ENCODE measurements around the gene STOML2. TPM values are rescaled to one million over a fixed set of nuclear protein-coding genes. Genes with fewer than 3 reads are reported as not detected.
A peak's percentile ranks its signal among the peaks of the same experiment; 100 is the strongest.
"Not testable (repeated sequence)": the region's sequence is repeated elsewhere in the genome, so short reads cannot be mapped to it uniquely, and the experiment has no call there.

STOML2 gene
- 100 to 1,000 TPM; 162 TPM for total RNA-seq

- DNase-seq: peak; percentile 97
- intact Hi-C loops (cut with micrococcal nuclease): loop anchor here (1.0 kb wide), 3 partner anchors 8 to 24 kb away; partner anchors contain the start of genes ATOSB and FANCG
- Mint-ChIP-seq H3K4me1 (ENCODE audit: low read depth) (peaks cover 30% of the 10 kb centered on the region), H3K9me3 (no peaks in the 10 kb centered on the region), H3K36me3 (peaks cover 35% of the 10 kb centered on the region), H3K4me3 (peak within 1 kb of the TSS; percentile 99), H3K27ac (peak within 1 kb of the TSS; percentile 93), H3K27me3 (no peaks in the 10 kb centered on the region)
- POLR2A ChIA-PET: interaction anchor here (0.6 to 2.7 kb wide), 10 partner anchors 8 to 154 kb away, joined by 3 to 36 read pairs (median 4); partner anchors contain the start of genes FANCG and VCP
- CTCF ChIA-PET: interaction anchor here (0.9 to 3.3 kb wide), 8 partner anchors 7 to 204 kb away, joined by 3 to 15 read pairs (median 10); partner anchors contain the start of genes ATOSB, FANCG and VCP
Observed at GRCh38 chr9:35102769-35103659, at the start of gene STOML2. TSS of gene STOML2 (minus strand) at chr9:35103131. CDS start at chr9:35103094, 37 bp downstream.

- POLR2A ChIA-PET; CTCF ChIA-PET; H3K27ac Mint-ChIP-seq; intact Hi-C loops (cut with micrococcal nuclease); H3K4me3 Mint-ChIP-seq; H3K4me1 Mint-ChIP-seq (ENCODE audit: low read depth); DNase-seq; H3K27me3 Mint-ChIP-seq: not testable (repeated sequence)
- Mint-ChIP-seq H3K9me3 (peaks cover 42% of the 10 kb centered on the region), H3K36me3 (peaks cover 17% of the 10 kb centered on the region)
Observed at GRCh38 chr9:35147941-35148563, 45.1 kb upstream of the STOML2 start.

GRCh38 chr9:35142037-35142436, 39.1 kb upstream of the STOML2 start:
- ChIA-PET CTCF (no interaction called here), POLR2A (interaction anchor here (0.6 kb wide), 1 partner anchor 44 kb away, joined by 5 read pairs; no protein-coding TSS in a partner anchor)
- intact Hi-C loops (cut with micrococcal nuclease): no loop called here
- Mint-ChIP-seq H3K4me3 (no peak overlapping the region), H3K9me3 (peaks cover 28% of the 10 kb centered on the region), H3K4me1 (ENCODE audit: low read depth) (no peaks in the 10 kb centered on the region), H3K27me3 (no peaks in the 10 kb centered on the region), H3K36me3 (peaks cover 5% of the 10 kb centered on the region), H3K27ac (no peak overlapping the region)
- DNase-seq: no peak

GRCh38 chr9:35140093-35140492, 37.2 kb upstream of the STOML2 start:
- no peak overlapping the region for H3K27ac Mint-ChIP-seq
- CTCF ChIA-PET: no interaction called here
- POLR2A ChIA-PET: no interaction called here
- H3K36me3 Mint-ChIP-seq: peaks cover 5% of the 10 kb centered on the region
- H3K9me3 Mint-ChIP-seq: peaks cover 21% of the 10 kb centered on the region
- H3K4me1 Mint-ChIP-seq (ENCODE audit: low read depth): no peaks in the 10 kb centered on the region
- no peaks in the 10 kb centered on the region for H3K27me3 Mint-ChIP-seq
- DNase-seq: no peak
- intact Hi-C loops (cut with micrococcal nuclease): no loop called here
- no peak overlapping the region for H3K4me3 Mint-ChIP-seq

- DNase-seq: no peak
- Mint-ChIP-seq H3K27ac (no peak overlapping the region), H3K4me3 (no peak overlapping the region), H3K4me1 (ENCODE audit: low read depth) (no peaks in the 10 kb centered on the region), H3K9me3 (peaks cover 11% of the 10 kb centered on the region), H3K27me3 (no peaks in the 10 kb centered on the region), H3K36me3 (no peaks in the 10 kb centered on the region)
- intact Hi-C loops (cut with micrococcal nuclease): no loop called here
- POLR2A ChIA-PET: no interaction called here
- CTCF ChIA-PET: interaction anchor here (1.4 kb wide), 1 partner anchor 20 kb away, joined by 6 read pairs; no protein-coding TSS in a partner anchor
Observed at GRCh38 chr9:35136866-35137265, 33.9 kb upstream of the STOML2 start.

GRCh38 chr9:35135988-35136387, 33.1 kb upstream of the STOML2 start:
- intact Hi-C loops (cut with micrococcal nuclease): no loop called here
- Mint-ChIP-seq H3K4me1 (ENCODE audit: low read depth) (no peaks in the 10 kb centered on the region), H3K27me3 (no peaks in the 10 kb centered on the region), H3K27ac (no peak overlapping the region), H3K36me3 (no peaks in the 10 kb centered on the region), H3K9me3 (peaks cover 8% of the 10 kb centered on the region), H3K4me3 (no peak overlapping the region)
- ChIA-PET POLR2A (no interaction called here), CTCF (interaction anchor here (1.4 kb wide), 1 partner anchor 19 kb away, joined by 6 read pairs; no protein-coding TSS in a partner anchor)
- no peak for DNase-seq

- Mint-ChIP-seq H3K4me1 (ENCODE audit: low read depth) (no peaks in the 10 kb centered on the region), H3K27ac (no peak overlapping the region), H3K4me3 (no peak overlapping the region), H3K27me3 (no peaks in the 10 kb centered on the region), H3K9me3 (peaks cover 7% of the 10 kb centered on the region), H3K36me3 (no peaks in the 10 kb centered on the region)
- DNase-seq: no peak
- CTCF ChIA-PET: no interaction called here
- intact Hi-C loops (cut with micrococcal nuclease): no loop called here
- POLR2A ChIA-PET: no interaction called here
Observed at GRCh38 chr9:35134920-35135319, 32.0 kb upstream of the STOML2 start.

GRCh38 chr9:35116898-35117551, 14.1 kb upstream of the STOML2 start:
- CTCF ChIA-PET: interaction anchor here (0.7 to 4.9 kb wide), 24 partner anchors 11 to 1865 kb away, joined by 3 to 60 read pairs (median 4); partner anchors contain the start of genes STOML2 and UNC13B
- Mint-ChIP-seq H3K36me3 (no peaks in the 10 kb centered on the region), H3K27me3 (no peaks in the 10 kb centered on the region), H3K9me3 (no peaks in the 10 kb centered on the region), H3K27ac (peak overlapping the region; percentile 91), H3K4me1 (ENCODE audit: low read depth) (peaks cover 33% of the 10 kb centered on the region), H3K4me3 (peak overlapping the region; percentile 81)
- POLR2A ChIA-PET: interaction anchor here (0.8 kb wide), 1 partner anchor 15 kb away, joined by 3 read pairs; no protein-coding TSS in a partner anchor
- intact Hi-C loops (cut with micrococcal nuclease): loop anchor here (1.0 to 5.0 kb wide), 9 partner anchors 21 to 659 kb away; partner anchors contain the start of genes DNAI1, DNAJB5, FAM219A and PIGO
- DNase-seq: peak; percentile 91

GRCh38 chr9:35116539-35116897, 13.6 kb upstream of the STOML2 start:
- intact Hi-C loops (cut with micrococcal nuclease): loop anchor here (1.0 to 5.0 kb wide), 9 partner anchors 20 to 658 kb away; partner anchors contain the start of genes DNAI1, DNAJB5, FAM219A and PIGO
- CTCF ChIA-PET: interaction anchor here (0.7 to 4.9 kb wide), 22 partner anchors 11 to 1865 kb away, joined by 3 to 60 read pairs (median 4); partner anchors contain the start of genes STOML2 and UNC13B
- Mint-ChIP-seq H3K9me3 (no peaks in the 10 kb centered on the region), H3K27me3 (no peaks in the 10 kb centered on the region), H3K4me1 (ENCODE audit: low read depth) (peaks cover 38% of the 10 kb centered on the region), H3K36me3 (no peaks in the 10 kb centered on the region), H3K27ac (peak overlapping the region; percentile 91), H3K4me3 (peak overlapping the region; percentile 81)
- no peak for DNase-seq
- POLR2A ChIA-PET: interaction anchor here (0.8 to 1.1 kb wide), 2 partner anchors 15 to 20 kb away, joined by 3 to 4 read pairs; partner anchors contain the start of gene PIGO

- Mint-ChIP-seq H3K4me3 (peak within 1 kb of the TSS; percentile 81), H3K4me1 (ENCODE audit: low read depth) (peaks cover 40% of the 10 kb centered on the region), H3K9me3 (no peaks in the 10 kb centered on the region), H3K27me3 (no peaks in the 10 kb centered on the region), H3K36me3 (no peaks in the 10 kb centered on the region), H3K27ac (peak within 1 kb of the TSS; percentile 91)
- ChIA-PET CTCF (interaction anchor here (0.6 to 4.9 kb wide), 14 partner anchors 8 to 766 kb away, joined by 3 to 60 read pairs (median 4); partner anchors contain the start of genes PIGO, STOML2 and UNC13B), POLR2A (interaction anchor here (0.6 to 6.6 kb wide), 3 partner anchors 19 to 44 kb away, joined by 3 to 37 read pairs (median 4); partner anchors contain the start of genes PIGO and VCP)
- intact Hi-C loops (cut with micrococcal nuclease): loop anchor here (1.0 to 5.0 kb wide), 12 partner anchors 13 to 658 kb away; partner anchors contain the start of genes DNAI1, DNAJB5, FAM219A and PIGO
- peak; percentile 96 for DNase-seq
Observed at GRCh38 chr9:35115680-35116538, 13.0 kb upstream of the STOML2 start, which contains the start of gene ATOSB. TSS of gene ATOSB (minus strand) at chr9:35115862. CDS start at chr9:35108274, 7,588 bp downstream.

Data from activated CD4-positive, alpha-beta memory T cell treated with anti-CD3 and anti-CD28 coated beads for 36 hours (primary cell).